ENCODE results near the gene P3H4. TPM values are rescaled to one million over a fixed set of nuclear protein-coding genes. Genes with fewer than 3 reads are reported as not detected.
"Not testable (repeated sequence)": the region's sequence is repeated elsewhere in the genome, so short reads cannot be mapped to it uniquely, and the experiment has no call there.

The P3H4 gene
- under 1 TPM; 0.64 to 0.89 TPM for total RNA-seq

GRCh38 chr17:41811549-41812380, at the start of gene P3H4:
Gene P3H4, minus strand, starts transcription at chr17:41811949. Its CDS starts 34 bp downstream, at chr17:41811915.
- H3K27ac Mint-ChIP-seq = peak within 1 kb of the TSS; percentile 73
- peak within 1 kb of the TSS; percentile 85 for H3K4me3 Mint-ChIP-seq
- no peaks in the 10 kb centered on the region for H3K9me3 Mint-ChIP-seq
- peaks cover 6% of the 10 kb centered on the region for H3K4me1 Mint-ChIP-seq
- H3K36me3 Mint-ChIP-seq (ENCODE audit: low read depth) = no peaks in the 10 kb centered on the region
- peak; percentile 91 for ATAC-seq (replicated peaks)
- H3K27me3 Mint-ChIP-seq = peaks cover 3% of the 10 kb centered on the region

- Mint-ChIP-seq H3K4me1 (peaks cover 13% of the 10 kb centered on the region), H3K4me3 (no peak overlapping the region), H3K9me3 (no peaks in the 10 kb centered on the region), H3K27me3 (no peaks in the 10 kb centered on the region), H3K27ac (peak overlapping the region; percentile 28), H3K36me3 (ENCODE audit: low read depth) (peaks cover 15% of the 10 kb centered on the region)
- ATAC-seq (replicated peaks) = no peak
Observed at GRCh38 chr17:41860254-41860931, 48.6 kb upstream of the P3H4 start.

GRCh38 chr17:41851382-41851781, 39.6 kb upstream of the P3H4 start:
- ATAC-seq (replicated peaks); H3K4me3 Mint-ChIP-seq; H3K9me3 Mint-ChIP-seq; H3K27ac Mint-ChIP-seq; H3K4me1 Mint-ChIP-seq; H3K27me3 Mint-ChIP-seq: not testable (repeated sequence)
- peaks cover 82% of the 10 kb centered on the region for H3K36me3 Mint-ChIP-seq (ENCODE audit: low read depth)

GRCh38 chr17:41849251-41849990, 37.7 kb upstream of the P3H4 start:
- H3K36me3 Mint-ChIP-seq (ENCODE audit: low read depth) = peaks cover 68% of the 10 kb centered on the region
- no peaks in the 10 kb centered on the region for H3K9me3 Mint-ChIP-seq
- no peak for ATAC-seq (replicated peaks)
- H3K27me3 Mint-ChIP-seq = no peaks in the 10 kb centered on the region
- no peak overlapping the region for H3K4me3 Mint-ChIP-seq
- no peak overlapping the region for H3K27ac Mint-ChIP-seq
- H3K4me1 Mint-ChIP-seq = peaks cover 5% of the 10 kb centered on the region

GRCh38 chr17:41848788-41849187, 37.0 kb upstream of the P3H4 start:
- no peak for ATAC-seq (replicated peaks)
- H3K4me3 Mint-ChIP-seq = no peak overlapping the region
- H3K9me3 Mint-ChIP-seq = no peaks in the 10 kb centered on the region
- peaks cover 5% of the 10 kb centered on the region for H3K4me1 Mint-ChIP-seq
- H3K27me3 Mint-ChIP-seq = no peaks in the 10 kb centered on the region
- H3K27ac Mint-ChIP-seq = no peak overlapping the region
- H3K36me3 Mint-ChIP-seq (ENCODE audit: low read depth) = peaks cover 61% of the 10 kb centered on the region

GRCh38 chr17:41844971-41845370, 33.2 kb upstream of the P3H4 start:
- Mint-ChIP-seq H3K27ac (no peak overlapping the region), H3K9me3 (no peaks in the 10 kb centered on the region), H3K36me3 (ENCODE audit: low read depth) (peaks cover 26% of the 10 kb centered on the region), H3K4me1 (peaks cover 5% of the 10 kb centered on the region), H3K27me3 (no peaks in the 10 kb centered on the region), H3K4me3 (no peak overlapping the region)
- no peak for ATAC-seq (replicated peaks)

GRCh38 chr17:41840781-41841180, 29.0 kb upstream of the P3H4 start:
- H3K27ac Mint-ChIP-seq; H3K27me3 Mint-ChIP-seq; H3K4me3 Mint-ChIP-seq; H3K4me1 Mint-ChIP-seq; ATAC-seq (replicated peaks); H3K36me3 Mint-ChIP-seq (ENCODE audit: low read depth); H3K9me3 Mint-ChIP-seq: not testable (repeated sequence)

GRCh38 chr17:41839448-41839847, 27.7 kb upstream of the P3H4 start:
- H3K4me1 Mint-ChIP-seq; H3K9me3 Mint-ChIP-seq; ATAC-seq (replicated peaks); H3K4me3 Mint-ChIP-seq; H3K27me3 Mint-ChIP-seq; H3K36me3 Mint-ChIP-seq (ENCODE audit: low read depth); H3K27ac Mint-ChIP-seq: not testable (repeated sequence)

- Mint-ChIP-seq H3K27ac (peak within 1 kb of the TSS; percentile 52), H3K27me3 (no peaks in the 10 kb centered on the region)
Observed at GRCh38 chr17:41837761-41838538, 26.2 kb upstream of the P3H4 start, which contains the start of gene KLHL10. Gene KLHL10, plus strand, starts transcription at chr17:41837825. Its CDS starts 108 bp downstream, at chr17:41837933.

GRCh38 chr17:41836550-41837196, 24.9 kb upstream of the P3H4 start:
- Mint-ChIP-seq H3K36me3 (ENCODE audit: low read depth) (peaks cover 27% of the 10 kb centered on the region), H3K4me3 (peak overlapping the region; percentile 81), H3K27me3 (no peaks in the 10 kb centered on the region), H3K4me1 (peaks cover 6% of the 10 kb centered on the region), H3K9me3 (no peaks in the 10 kb centered on the region), H3K27ac (peak overlapping the region; percentile 52)
- ATAC-seq (replicated peaks) = no peak

More at GRCh38 chr17:41837761-41838538, 26.2 kb upstream of the P3H4 start, which contains the start of gene KLHL10:
- ATAC-seq (replicated peaks) = no peak
- Mint-ChIP-seq H3K4me1 (peaks cover 6% of the 10 kb centered on the region), H3K36me3 (ENCODE audit: low read depth) (peaks cover 15% of the 10 kb centered on the region), H3K9me3 (no peaks in the 10 kb centered on the region), H3K4me3 (peak within 1 kb of the TSS; percentile 81)

GRCh38 chr17:41835800-41836549, 24.2 kb upstream of the P3H4 start, which contains the start of gene NT5C3B:
Gene NT5C3B, minus strand, starts transcription at chr17:41836232. Its CDS starts 39 bp downstream, at chr17:41836193.
- Mint-ChIP-seq H3K36me3 (ENCODE audit: low read depth) (peaks cover 34% of the 10 kb centered on the region), H3K9me3 (no peaks in the 10 kb centered on the region), H3K4me3 (peak within 1 kb of the TSS; percentile 81), H3K4me1 (peaks cover 6% of the 10 kb centered on the region), H3K27me3 (no peaks in the 10 kb centered on the region), H3K27ac (peak within 1 kb of the TSS; percentile 77)
- ATAC-seq (replicated peaks) = peak; percentile 86

- Mint-ChIP-seq H3K36me3 (ENCODE audit: low read depth) (peaks cover 41% of the 10 kb centered on the region), H3K4me3 (peak overlapping the region; percentile 81), H3K4me1 (peaks cover 6% of the 10 kb centered on the region), H3K27ac (peak overlapping the region; percentile 77), H3K9me3 (no peaks in the 10 kb centered on the region), H3K27me3 (no peaks in the 10 kb centered on the region)
- ATAC-seq (replicated peaks) = peak; percentile 57
Observed at GRCh38 chr17:41835214-41835799, 23.6 kb upstream of the P3H4 start.
